ENCODE data around the gene ZNF593OS. TPM values are rescaled to one million over a fixed set of nuclear protein-coding genes. Genes with fewer than 3 reads are reported as not detected.

Gene ZNF593OS
- not detected for total RNA-seq

DNA sequence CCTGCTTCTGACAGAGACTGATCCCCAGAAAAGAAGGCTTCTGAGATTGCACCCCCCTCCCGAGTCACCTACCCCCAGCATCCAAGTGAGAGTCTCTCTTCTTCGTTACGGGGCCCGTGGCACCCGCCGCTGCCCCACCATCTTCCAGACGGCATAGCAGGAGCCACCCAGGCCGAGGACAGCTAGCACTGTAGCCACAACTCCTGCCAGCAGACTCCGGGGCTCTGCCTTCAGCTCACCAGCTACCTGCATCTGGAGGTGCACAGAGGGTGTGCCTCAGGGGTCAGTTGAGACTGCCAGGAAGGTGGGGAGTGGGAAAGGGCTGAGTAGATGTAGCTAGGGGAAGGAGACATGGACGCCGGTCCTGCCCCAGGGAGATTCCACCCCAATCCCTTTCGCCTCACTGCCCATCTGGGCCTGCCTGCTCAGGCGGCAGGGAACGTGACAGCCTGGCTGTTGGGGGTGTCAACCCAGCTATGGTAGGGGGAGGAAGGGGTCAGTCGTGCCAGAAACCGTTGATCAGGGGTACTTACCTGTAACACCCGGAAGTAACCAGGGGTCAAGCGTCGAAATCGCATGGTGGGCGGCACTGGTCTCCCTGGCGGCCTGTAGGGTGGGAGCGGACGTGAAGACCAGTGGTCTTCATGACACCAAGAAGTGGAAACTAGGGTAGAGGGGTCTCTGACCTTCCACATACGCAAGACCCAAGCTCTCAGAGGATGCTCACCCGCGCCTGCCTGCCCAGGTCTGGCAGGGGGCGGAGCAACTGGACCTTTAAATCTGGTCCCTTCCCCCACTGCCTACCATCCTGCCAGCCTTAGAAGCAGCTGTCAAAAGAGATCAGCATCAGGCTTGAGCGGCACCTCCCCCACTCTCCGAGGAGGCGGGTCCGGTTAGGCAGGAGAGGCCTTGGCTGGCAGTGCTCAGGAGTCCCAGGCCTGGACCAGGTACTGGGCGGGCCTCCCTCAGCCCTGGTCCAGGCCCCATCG is at the start of gene ZNF593OS:
ZNF593OS (minus strand) TSS at position 749 of the 989 bp plus-strand sequence; CDS start at position 578, 171 bp downstream.
- DNase-seq (ENCODE audit: low spot score in 2 of 2) (no peak), FAIRE-seq (no peak)

DNA sequence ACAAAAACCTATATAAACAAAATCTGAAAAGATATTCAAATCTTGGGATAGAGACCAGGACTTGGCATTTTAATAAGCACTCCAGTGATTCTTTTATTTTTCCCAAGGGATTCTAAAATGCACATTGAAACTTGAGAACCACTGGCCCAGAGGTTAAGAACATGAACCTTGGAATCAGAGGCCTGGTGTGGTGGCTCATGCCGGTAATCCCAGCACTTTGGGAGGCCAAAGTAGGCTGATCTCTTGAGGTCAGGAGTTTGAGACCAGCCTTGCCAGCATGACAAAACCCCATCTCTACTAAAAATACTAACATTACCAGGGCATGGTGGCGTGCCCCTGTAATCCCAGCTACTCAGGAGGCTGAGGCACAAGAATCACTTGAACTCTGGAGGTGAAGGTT is 49.5 kb upstream of the ZNF593OS start:
- no peak for FAIRE-seq
- DNase-seq (ENCODE audit: low spot score in 2 of 2): no peak

DNA sequence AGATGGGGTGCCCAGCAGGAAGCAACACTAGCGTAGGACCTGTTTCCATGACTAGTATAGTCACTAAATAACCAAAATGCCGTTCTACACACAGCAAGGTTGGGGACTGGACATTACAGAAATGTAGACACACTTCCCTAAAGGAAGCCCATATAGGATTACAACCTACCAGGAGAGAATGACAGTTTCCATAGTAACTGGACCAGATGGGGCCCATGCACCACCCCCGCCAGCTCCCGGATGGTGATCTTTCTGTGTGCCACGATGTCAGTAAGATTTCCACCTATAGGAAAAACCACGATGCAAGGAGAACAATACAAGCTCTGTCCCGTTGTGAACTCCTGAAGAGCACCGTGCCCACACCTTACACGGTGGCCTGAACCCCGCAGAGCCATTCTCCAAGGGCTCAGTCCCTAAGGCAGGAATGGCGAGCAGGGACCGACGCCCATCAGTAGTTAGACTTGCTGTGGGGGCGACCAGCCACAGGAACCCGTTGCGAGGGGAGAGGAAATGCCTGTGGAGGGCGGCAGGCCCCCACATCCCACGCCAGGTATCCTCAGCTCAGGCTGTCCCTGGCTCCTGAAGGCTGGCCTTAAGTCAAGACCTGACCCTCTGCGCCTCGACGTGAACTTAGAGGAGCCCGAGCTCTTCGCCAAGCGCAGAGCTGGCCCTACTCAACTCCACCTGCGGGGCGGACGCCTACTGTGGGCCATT is 48.7 kb upstream of the ZNF593OS start:
- FAIRE-seq (no peak), DNase-seq (ENCODE audit: low spot score in 2 of 2) (no peak)

DNA sequence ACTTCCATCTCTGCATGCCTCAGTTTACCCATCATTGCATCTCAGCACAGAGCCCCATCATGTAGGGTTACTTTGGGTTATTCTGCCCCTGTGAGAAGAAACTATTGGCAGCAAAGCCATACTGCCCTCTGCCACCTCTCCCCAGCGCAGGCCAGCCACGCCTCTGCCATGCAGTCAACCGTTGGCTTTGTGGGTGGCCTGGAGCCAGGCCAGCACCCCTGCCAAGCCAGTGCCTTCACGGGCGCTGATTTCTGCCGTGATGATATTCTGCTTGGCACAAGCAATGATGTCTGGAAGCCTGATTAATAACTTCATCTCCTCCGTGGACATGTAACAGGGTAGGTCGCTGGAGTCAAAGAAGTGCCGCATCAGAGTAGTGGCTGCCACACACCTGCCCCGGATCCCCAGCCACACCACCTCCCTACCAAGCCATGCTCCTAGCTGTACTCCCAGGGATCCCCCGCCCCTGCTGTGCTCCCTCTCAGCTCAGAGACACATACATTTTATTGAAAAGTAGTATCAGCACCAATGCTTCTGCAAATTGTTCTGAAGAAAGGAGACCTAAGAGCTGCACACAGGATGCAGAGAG is 47.4 kb upstream of the ZNF593OS start:
- FAIRE-seq (no peak), DNase-seq (ENCODE audit: low spot score in 2 of 2) (no peak)

DNA sequence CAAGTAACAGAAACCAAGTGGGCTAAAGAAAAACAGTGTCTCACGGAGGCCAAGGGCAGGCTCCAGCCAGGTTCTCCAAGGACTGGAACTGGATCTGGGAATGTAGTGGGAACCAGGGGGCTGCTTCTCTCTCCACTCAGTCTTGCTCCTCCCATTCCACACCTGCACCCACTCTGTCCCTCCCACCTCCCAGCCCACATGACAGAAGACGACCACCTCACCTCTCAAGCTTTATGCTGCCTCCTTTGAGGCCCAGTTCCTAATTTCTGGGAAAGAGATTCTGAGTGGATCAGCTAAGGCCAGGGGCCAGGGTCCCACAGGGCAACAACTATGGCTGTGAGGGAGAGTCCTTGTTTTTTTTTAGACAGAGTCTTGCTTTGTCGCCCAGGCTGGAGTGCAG is 43.6 kb upstream of the ZNF593OS start:
- FAIRE-seq (no peak), DNase-seq (ENCODE audit: low spot score in 2 of 2) (no peak)

DNA sequence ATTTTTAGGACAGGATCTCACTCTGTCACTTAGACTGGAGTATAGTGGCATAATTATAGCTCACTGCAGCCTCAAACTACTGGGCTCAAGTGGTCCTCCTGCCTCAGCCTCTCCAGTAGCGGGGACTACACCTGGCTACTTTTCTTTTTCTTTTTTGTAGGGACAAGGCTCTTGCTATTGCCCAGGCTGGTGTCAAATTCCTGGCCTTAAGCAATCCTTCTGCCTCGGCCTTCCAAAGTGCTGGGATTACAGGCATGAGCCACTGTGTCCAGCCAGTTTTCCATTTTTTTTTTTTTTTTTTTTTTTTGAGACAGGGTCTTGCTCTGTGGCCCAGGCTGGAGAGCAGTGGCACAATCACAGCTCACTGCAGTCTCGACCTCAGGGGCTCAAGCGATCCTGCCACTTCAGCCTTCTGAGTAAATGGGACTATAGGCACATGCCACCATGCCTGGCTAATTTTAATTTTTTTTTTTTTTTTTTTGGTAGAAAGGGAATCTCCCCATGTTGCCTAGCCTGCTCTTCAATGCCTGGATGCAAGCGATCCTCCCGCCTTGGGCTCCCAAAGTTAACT is 41.8 kb upstream of the ZNF593OS start:
- no peak for FAIRE-seq

DNA sequence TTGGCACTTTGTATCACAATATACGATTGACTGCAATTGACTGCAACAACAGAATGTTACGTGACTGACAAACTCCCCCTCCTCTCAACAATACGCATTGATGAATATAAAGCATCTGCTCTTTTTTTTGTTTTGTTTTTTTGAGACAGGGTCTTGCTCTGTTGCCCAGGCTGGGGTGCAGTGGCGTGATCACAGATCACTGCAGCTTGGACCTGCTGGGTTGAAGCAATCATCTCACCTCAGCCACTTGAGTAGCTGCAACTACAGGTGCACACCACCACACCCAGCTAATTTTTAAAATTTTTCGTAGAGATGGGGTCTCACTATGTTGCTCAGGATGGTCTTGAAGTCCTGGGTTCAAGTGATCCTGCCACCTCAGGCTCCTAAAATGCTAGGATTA is 41.1 kb upstream of the ZNF593OS start:
- DNase-seq (ENCODE audit: low spot score in 2 of 2): no peak
- FAIRE-seq: no peak

More for the DNA sequence above, 41.8 kb upstream of the ZNF593OS start:
- DNase-seq (ENCODE audit: low spot score in 2 of 2): no peak

DNA sequence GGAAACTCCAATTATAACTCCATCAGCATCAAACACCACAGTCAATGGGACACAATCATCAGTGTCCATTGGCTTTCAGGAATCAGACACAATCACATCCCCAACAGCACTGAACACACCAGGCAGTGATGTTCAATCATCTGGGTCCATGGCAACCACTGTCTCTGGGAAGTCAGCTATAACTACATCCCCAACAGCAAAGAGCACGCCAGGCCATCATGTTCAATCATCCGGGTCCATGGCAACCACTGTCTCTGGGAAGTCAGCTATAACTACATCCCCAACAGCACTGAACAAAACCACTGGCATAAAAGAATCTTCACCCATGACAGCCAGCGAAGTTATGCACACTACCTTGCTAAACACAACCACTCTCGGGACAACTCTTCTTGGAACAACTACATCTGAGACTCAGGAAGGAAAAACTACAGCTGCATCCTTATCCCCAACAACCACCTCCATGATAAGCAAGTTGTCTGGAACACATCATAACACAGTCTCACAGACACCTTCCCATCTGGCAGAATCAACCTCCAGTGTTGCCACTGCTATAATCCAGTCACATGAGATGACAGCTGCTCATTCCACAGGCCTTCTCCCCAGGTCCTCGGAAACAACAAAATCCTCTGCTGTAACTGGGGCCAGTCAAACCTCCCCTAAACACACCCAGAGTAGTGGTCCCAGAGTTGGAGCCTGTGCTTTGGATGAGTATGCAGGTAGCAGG is 38.7 kb upstream of the ZNF593OS start:
- DNase-seq (ENCODE audit: low spot score in 2 of 2) (no peak), FAIRE-seq (no peak)

DNA sequence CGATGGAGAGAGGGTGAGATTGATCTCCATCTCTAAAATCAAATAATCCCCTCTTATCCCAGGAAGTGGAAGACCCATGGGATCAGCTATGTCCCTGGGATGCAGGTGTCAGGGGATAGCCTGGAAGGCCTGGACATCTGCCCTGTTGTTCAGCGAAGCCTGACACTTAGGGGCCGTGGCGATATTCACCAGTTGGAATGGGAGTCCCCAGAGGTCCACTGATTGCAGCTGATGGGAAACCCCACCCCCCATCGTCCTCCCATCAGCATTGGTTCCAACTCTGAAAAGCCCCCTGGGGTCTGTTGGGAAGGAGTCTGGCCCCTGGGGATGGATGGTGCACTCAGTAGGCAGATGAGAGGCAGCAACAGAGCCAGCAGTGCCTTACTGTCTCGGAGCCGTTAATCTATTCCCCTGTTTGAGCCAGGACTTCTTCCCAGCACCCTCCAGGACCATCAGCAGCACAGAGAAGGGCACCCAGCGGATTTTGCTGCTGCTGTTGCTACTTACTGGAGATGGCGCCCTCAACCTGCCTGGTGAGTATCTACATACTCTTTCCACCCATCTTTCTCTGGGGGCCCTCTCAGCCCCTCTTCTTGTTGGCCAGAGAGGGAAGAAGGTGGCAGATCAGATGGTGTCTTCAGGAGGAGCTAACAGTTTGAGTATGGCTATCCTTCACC is 32.1 kb upstream of the ZNF593OS start:
- FAIRE-seq: no peak

DNA sequence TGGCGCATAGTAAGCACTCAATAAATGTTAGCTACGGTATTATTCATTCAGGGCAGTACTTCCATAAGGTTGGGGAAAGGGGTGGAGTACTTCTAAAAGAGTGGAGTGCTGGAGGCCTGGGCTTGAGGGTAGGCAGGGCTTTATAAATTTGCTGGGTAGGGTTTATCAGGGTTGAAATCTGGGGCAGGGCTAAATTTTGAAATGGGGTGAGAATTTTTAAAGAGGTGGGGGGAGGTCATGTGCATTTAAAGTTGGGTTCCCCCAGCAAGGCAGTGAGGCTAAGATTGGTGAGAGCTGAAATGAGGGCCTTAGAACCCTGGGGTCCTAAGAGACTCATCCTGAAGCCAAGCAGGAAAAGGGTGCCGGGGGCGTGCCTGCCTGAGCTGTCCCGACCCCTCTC is 28.8 kb upstream of the ZNF593OS start:
- FAIRE-seq: no peak
- no peak for DNase-seq (ENCODE audit: low spot score in 2 of 2)

More for the DNA sequence above, 32.1 kb upstream of the ZNF593OS start:
- no peak for DNase-seq (ENCODE audit: low spot score in 2 of 2)

DNA sequence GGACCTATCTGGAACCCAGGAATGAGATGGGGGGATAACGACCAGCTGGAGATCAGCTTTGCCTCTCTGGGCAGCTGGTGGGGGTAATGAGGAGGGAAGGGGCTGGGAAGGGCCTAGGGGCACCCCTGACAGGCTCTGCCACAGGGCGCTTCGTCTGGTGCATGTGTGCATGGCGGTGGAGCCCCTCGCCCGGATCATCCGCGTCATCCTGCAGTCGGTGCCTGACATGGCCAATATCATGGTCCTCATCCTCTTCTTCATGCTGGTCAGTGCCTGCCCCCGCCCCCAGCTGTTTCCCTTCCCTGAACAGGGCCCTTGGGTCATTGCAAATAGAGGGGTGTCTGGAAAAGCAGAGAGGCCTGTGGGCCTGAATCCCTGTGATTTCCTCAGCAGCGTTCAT is 26.2 kb upstream of the ZNF593OS start:
- DNase-seq (ENCODE audit: low spot score in 2 of 2) (no peak), FAIRE-seq (no peak)

DNA sequence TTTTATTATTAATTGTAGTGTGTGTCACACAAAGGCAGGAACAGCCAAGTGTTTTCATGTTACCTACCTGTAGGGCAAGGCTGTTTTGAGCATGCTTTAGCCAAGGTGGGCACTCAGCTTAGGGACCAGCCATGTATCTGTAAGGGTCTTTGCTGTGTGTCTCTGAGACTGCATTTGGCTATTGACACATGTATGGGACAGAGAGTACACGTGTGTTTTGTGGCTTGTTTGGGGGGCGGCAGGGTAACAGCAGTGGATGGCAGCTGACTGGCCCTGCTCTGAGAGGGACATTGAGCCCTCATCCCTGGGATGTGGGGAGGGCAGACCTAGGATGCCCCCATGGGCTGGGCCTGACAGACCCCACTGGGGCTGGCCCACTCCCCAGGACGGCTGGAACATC is 25.7 kb upstream of the ZNF593OS start:
- FAIRE-seq (no peak), DNase-seq (ENCODE audit: low spot score in 2 of 2) (no peak)

DNA sequence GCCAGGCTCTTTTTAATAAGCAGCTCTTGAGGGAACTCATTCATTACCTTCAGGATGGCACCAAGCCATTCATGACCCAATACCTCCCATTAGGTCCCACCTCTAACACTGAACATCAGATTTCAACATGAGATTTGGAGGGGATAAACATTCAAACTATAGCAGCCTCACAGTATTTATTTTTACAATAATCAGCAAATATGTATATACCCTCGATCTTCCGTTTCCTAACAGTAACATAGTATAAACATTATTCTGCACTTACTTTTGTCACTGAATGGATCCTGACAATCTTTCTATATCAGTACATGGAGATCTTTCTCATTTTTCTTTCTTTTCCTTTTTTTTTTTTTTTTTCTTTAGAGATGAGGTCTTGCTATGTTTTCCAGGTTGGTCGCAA is 24.2 kb upstream of the ZNF593OS start:
- DNase-seq (ENCODE audit: low spot score in 2 of 2): no peak
- FAIRE-seq: no peak

DNA sequence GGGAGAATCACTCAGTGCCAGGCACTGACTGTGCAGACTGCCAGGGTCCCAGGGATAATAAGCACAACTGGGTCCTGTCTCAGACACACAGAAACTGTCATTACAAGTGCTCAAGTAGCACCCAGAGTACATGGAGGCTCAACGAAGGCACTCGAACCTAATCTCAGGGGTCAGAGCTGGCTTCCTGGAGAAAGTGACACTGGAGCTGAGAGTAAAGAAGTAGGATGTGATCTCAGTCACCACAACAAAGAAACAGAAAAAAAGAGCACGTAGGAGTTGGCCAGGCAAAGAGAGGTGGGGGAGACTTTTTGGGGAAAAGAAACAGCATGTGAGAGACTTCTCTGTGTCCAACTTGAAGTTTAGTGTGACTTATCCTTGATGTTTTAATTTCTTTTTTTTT is 20.1 kb upstream of the ZNF593OS start:
- FAIRE-seq: no peak
- no peak for DNase-seq (ENCODE audit: low spot score in 2 of 2)

DNA sequence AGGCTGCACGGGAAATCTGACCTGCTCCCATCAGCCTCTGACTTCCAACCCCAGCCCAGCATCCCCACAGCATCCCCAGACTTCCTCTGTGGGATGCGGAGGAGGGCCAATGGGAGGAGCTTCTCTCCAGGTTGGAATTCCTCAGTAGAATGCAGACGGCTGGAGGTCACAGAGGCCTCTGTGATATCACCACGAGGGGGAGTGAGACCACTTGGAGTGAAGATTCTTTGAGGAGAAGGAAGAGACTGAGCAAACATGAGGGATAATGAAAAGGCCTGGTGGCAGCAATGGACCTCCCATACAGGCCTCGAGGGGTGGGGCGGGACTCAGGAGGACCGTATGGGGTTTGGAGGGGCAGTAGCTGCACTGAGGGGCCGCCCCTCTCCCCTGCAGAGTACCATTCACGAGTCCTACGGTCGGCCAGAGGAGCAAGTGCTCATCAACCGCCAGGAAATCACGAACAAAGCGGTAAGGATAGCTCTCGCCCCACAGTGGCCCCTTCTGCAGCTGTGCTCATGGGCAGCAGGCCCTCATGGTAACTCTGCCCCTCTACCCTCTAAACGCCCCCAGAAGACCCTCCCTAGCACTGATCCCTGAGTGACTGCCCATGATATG is 18.8 kb upstream of the ZNF593OS start, which contains the start of gene CATSPER4:
CATSPER4 (plus strand) TSS at position 230 of the 615 bp plus-strand sequence; CDS start at position 256, 26 bp downstream.
- DNase-seq (ENCODE audit: low spot score in 2 of 2) (no peak), FAIRE-seq (no peak)

DNA sequence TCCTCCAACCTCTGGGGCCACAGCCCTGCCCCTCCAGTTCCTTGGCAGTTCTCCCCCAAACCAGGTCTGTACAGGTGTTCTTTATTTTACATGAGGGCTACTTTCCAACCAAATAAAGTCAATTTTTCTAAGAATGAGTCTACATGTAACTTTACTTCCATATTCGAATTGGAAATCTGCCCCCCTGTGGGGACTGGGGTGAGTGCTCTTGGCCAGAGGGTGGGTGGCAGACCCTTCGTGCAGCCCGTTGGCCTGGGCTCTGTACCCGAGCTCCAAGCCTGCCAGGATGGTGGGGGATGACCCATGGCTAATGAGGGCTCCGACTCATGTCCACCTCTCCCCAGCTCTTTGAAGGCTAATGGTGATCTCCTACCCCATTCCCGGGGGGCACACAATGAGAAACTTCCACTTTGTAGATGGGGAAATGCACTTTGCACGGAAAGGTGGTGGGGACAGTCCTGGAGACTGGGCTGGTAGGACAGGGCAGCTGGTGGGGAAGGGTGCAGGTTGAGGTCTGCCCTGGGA is 18.2 kb upstream of the ZNF593OS start:
- FAIRE-seq (no peak), DNase-seq (ENCODE audit: low spot score in 2 of 2) (no peak)

DNA sequence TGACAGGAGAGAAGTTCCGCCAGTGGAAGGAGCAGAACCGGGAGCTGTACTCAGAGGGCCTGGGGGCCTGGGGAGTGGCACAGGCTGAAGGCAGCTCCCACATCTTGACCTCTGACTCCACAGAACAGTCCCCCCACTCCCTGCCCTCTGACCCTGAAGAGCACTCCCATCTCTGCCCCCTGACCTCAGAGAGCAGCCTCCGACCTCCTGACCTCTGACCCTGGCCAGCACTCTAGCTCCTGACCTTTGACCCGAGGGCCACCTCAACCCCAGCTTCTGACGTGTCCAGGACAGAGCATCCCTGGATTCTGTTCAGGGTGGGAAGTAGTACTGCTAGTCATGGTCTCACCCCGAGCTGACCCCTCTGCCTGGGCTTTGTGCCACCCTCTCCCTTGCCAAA is 17.7 kb upstream of the ZNF593OS start:
- FAIRE-seq (no peak), DNase-seq (ENCODE audit: low spot score in 2 of 2) (no peak)

DNA sequence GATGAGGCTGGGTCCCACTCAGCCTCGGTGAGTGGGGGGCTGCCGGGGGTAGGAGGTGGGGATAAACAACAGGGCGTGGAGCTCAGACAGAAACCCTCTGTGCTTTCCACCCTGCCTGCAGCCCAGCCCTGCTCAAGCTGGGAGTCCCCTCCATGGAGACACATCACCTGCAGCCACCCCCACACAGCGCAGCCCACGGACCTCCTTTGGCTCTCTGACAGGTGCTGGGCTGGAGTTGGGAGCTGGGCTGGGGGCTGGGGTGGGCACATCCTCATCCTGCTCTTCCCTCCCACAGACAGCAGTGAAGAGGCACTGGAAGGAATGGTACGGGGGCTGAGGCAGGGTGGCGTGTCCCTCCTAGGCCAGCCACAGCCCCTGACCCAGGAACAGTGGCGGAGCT is 16.8 kb upstream of the ZNF593OS start:
- no peak for DNase-seq (ENCODE audit: low spot score in 2 of 2)
- FAIRE-seq: no peak

DNA sequence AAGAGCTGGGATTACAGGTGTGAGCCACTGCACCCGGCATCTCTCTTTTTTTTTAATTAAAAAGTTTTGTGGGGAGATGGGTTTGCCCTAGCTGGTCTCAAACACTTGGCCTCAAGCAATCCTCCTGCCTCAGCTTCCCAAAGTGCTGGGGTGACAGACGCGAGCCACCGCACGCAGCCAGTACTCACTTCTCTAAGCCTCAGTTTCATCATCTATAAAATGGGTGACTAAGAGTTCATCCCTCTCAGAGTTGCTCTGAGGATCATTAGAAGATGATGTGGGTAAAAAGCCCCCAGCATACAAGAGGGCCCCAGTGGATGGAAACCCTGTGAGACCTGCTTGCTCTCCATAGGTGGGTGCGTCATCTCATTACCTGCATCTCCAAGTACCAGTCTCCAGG is 16.2 kb upstream of the ZNF593OS start:
- FAIRE-seq: no peak
- DNase-seq (ENCODE audit: low spot score in 2 of 2): no peak

All from frontal cortex (tissue), 4 donors.